ENCODE data around the gene OSBPL7.

The OSBPL7 gene, protein sequence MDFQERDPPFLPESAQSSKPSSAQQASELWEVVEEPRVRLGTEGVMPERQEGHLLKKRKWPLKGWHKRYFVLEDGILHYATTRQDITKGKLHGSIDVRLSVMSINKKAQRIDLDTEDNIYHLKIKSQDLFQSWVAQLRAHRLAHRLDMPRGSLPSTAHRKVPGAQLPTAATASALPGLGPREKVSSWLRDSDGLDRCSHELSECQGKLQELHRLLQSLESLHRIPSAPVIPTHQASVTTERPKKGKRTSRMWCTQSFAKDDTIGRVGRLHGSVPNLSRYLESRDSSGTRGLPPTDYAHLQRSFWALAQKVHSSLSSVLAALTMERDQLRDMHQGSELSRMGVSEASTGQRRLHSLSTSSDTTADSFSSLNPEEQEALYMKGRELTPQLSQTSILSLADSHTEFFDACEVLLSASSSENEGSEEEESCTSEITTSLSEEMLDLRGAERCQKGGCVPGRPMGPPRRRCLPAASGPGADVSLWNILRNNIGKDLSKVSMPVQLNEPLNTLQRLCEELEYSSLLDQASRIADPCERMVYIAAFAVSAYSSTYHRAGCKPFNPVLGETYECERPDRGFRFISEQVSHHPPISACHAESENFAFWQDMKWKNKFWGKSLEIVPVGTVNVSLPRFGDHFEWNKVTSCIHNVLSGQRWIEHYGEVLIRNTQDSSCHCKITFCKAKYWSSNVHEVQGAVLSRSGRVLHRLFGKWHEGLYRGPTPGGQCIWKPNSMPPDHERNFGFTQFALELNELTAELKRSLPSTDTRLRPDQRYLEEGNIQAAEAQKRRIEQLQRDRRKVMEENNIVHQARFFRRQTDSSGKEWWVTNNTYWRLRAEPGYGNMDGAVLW

DNA sequence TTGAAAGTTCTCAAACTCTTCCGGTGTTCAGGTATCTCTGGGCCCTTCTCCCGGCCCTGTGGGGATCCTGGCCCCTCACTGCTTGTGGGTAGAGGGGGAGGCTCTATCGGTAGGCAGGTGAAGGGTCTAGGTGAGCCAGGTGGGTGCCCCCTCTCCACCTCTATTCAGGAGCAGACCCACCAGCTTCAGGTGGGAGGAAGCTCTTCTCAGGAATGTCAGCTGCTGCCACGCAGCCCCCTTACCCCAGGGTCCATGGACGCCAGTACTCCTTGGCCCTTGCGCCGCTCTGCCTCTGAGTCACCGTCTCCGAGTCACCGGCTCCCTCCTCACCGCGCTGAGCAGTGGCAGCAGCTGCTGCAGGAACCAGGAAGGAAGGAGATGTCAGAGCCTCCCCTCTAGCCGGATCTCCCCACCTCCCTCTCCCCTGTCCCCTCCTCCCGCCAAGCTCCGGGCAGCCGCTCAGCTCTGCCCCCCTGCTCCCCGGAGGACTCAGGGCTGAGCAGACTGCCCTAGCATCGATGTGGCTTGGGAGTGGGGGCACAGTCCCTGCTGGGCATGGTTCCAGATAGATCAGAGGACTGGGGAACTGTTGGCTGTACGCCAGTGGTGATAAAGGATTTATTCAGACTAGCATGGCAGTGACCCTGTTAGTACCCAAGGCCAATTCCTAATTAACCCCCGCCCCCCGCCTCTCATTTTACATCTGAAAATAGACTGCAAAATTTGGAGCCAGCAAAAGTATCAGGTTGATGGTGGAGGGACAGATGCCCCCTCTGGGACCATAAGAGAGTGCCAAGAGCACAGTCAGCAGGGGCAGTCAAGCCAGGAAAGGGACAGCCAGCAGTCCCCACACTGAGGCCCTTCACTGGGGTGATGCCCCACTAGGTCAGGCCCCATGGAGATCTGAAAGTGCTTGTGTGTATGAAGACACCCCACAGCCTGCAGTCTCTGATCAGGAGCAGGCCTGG is at the start of gene OSBPL7:
Gene OSBPL7, minus strand, starts transcription at position 371 of the 968 bp plus-strand sequence. CDS start 1,516 bp downstream, outside the sequence.
- in situ Hi-C loops (cut with HindIII; ENCODE audit: low pct_unique_long_range_greater_than_20kb, low sequenced_read_pairs): no loop called here
- no peak for TF ChIP-seq JUND (IDR thresholded peaks at IDR 0.05; ENCODE audit: low read depth)
- peak; percentile 79 to 80 for DNase-seq (ENCODE audit: low read depth in 1 of 2, low spot score in 1 of 2)

- TF ChIP-seq JUND (IDR thresholded peaks at IDR 0.05; ENCODE audit: low read depth): no peak
- no peak for DNase-seq (ENCODE audit: low read depth in 1 of 2, low spot score in 1 of 2)
- in situ Hi-C loops (cut with HindIII; ENCODE audit: low pct_unique_long_range_greater_than_20kb, low sequenced_read_pairs): no loop called here
These were observed 49.5 kb upstream of the OSBPL7 start for GRCh38 chr17:47871048-47871447.

- no peak for TF ChIP-seq JUND (IDR thresholded peaks at IDR 0.05; ENCODE audit: low read depth)
- in situ Hi-C loops (cut with HindIII; ENCODE audit: low pct_unique_long_range_greater_than_20kb, low sequenced_read_pairs): no loop called here
- DNase-seq (ENCODE audit: low read depth in 1 of 2, low spot score in 1 of 2): no peak
These were observed 48.5 kb upstream of the OSBPL7 start for GRCh38 chr17:47870056-47870455.

DNA sequence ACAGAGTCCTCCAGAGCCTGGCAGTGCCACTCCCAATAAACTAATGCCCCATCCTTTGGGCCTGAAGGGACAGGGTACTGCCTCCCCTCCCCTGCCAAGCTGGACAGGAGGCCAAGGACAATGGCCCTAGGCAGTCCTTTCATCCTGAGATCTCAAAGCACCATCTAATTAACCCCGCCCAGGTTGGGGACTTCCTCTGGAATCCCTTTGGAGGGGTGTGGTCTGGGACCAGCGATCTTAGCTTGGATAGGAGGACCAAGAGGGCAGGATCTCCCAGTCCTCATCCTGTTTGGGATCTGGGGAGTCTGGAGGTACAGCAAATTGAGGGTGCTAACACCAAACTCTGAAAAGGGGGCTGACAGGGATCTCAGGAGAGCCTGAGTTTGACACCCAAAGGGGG is 47.5 kb upstream of the OSBPL7 start:
- TF ChIP-seq JUND (IDR thresholded peaks at IDR 0.05; ENCODE audit: low read depth): no peak
- in situ Hi-C loops (cut with HindIII; ENCODE audit: low pct_unique_long_range_greater_than_20kb, low sequenced_read_pairs): no loop called here
- DNase-seq (ENCODE audit: low read depth in 1 of 2, low spot score in 1 of 2): no peak

- TF ChIP-seq JUND (IDR thresholded peaks at IDR 0.05; ENCODE audit: low read depth): no peak
- in situ Hi-C loops (cut with HindIII; ENCODE audit: low pct_unique_long_range_greater_than_20kb, low sequenced_read_pairs): no loop called here
- no peak for DNase-seq (ENCODE audit: low read depth in 1 of 2, low spot score in 1 of 2)
These were observed 46.4 kb upstream of the OSBPL7 start for GRCh38 chr17:47867813-47868533.

GRCh38 chr17:47866941-47867340 is 45.3 kb upstream of the OSBPL7 start:
- TF ChIP-seq JUND (IDR thresholded peaks at IDR 0.05; ENCODE audit: low read depth): no peak
- DNase-seq (ENCODE audit: low read depth in 1 of 2, low spot score in 1 of 2): no peak
- in situ Hi-C loops (cut with HindIII; ENCODE audit: low pct_unique_long_range_greater_than_20kb, low sequenced_read_pairs): no loop called here

GRCh38 chr17:47864791-47865216 is 43.2 kb upstream of the OSBPL7 start:
- in situ Hi-C loops (cut with HindIII; ENCODE audit: low pct_unique_long_range_greater_than_20kb, low sequenced_read_pairs): no loop called here
- no peak for DNase-seq (ENCODE audit: low read depth in 1 of 2, low spot score in 1 of 2)

DNA sequence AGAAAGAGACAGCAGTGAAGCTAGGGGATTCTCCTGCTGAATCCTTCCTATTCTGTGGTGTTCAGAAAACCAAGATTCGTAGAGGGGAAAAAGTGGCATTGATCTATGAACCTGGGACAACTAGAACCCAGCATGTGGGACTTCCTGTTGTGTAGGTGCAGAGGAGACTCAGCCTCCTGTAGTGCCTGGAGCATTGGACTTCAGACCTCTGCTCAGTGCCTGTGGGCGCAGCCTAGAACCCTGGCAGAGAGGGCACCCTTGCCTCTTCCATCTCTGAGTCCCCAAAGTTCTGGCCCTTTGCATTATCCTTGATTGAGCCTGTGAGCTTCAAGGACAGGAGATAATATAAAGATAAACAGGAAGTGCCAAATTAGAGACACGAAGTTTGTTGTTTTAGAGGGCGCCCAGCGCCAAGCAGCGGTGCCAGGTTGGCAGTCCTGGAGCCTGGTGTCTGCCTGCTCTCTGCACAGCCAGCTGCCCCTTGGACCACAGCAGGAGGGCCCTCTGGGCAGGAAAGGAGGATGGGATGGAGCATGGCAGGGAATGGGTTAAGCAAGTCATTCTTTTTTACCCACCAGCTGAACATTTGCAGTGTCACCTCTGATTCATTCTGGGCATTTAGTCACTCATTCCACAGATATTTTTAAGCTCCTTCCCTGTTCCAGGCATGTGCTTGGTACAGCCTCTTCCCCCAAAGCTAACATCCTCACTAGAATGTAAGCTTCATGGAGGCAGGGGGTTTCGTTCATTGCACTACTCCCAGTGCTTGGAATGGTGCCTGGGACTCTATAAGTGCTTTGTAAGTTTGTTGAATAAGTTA is 41.2 kb upstream of the OSBPL7 start:
- in situ Hi-C loops (cut with HindIII; ENCODE audit: low pct_unique_long_range_greater_than_20kb, low sequenced_read_pairs): no loop called here
- no peak for TF ChIP-seq JUND (IDR thresholded peaks at IDR 0.05; ENCODE audit: low read depth)
- no peak for DNase-seq (ENCODE audit: low read depth in 1 of 2, low spot score in 1 of 2)

More at GRCh38 chr17:47864791-47865216, 43.2 kb upstream of the OSBPL7 start:
- TF ChIP-seq JUND (IDR thresholded peaks at IDR 0.05; ENCODE audit: low read depth): no peak

DNA sequence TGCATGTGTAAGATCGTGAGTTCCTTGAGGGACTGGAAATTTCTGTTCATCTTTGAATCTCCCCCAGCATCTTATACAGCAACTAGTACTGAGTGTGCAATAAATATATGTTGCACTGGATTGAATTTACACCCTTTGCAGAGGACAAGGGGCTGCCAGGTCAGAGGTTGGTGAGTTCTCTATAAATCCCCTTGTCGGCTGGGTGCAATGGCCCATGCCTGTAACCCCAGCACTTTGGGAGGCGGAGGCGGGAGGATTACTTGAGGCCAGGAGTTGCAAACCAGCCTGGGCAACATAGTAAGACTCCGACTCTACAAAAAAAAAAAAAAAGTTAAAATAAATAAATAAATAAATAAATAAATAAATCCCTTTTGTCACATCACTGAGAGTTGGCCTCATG is 38.8 kb upstream of the OSBPL7 start:
- in situ Hi-C loops (cut with HindIII; ENCODE audit: low pct_unique_long_range_greater_than_20kb, low sequenced_read_pairs): no loop called here
- no peak for DNase-seq (ENCODE audit: low read depth in 1 of 2, low spot score in 1 of 2)
- no peak for TF ChIP-seq JUND (IDR thresholded peaks at IDR 0.05; ENCODE audit: low read depth)

DNA sequence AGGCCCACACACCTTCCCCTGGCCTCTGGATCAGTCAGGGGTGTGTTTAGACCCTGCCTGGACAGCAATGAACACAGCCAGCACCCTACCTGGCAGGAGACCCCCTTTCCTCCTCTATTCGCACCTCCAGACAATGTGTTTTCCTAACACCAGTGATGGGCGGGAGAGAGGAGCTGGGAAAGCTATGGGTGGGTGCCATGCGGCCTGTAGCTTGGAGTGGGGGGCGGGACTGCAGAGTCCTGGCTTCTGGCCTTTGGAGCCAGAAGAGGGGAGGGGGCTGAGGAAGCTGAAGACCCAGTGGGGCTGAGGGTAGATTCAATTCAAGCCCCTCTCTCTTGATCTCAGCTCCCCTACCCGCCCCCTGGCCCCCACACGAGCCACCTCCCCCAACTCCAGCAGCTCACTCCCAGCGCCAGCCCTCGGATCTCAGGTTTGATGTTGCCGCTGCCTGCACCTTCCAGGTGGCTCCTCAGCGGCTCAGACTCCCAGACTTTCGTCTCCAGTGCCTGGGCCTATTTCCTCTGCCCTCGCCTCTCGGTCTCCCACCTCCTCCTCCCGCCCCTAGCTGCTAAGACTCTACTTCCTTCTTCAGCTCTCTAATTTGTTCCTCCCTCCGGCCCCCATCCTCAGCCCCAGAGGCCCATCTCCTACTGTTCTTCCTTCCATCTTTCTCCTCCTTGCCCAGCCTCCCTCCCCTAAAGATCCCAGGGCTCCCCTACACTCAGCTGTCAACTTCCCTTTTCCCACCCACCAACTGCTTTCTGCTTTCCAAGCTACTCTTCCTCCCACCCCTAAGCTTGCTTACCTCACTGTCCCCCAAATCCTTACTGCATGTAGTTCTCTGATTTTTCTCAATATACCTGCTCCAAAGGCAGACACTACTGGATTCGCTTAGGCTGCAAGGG is 36.2 kb upstream of the OSBPL7 start:
- in situ Hi-C loops (cut with HindIII; ENCODE audit: low pct_unique_long_range_greater_than_20kb, low sequenced_read_pairs): no loop called here
- no peak for DNase-seq (ENCODE audit: low read depth in 1 of 2, low spot score in 1 of 2)
- TF ChIP-seq JUND (IDR thresholded peaks at IDR 0.05; ENCODE audit: low read depth): no peak
